Measurements from ENCODE around the gene PDE6B.
"Not testable (repeated sequence)": the region's sequence is repeated elsewhere in the genome, so short reads cannot be mapped to it uniquely, and the experiment has no call there.

Gene PDE6B

DNA sequence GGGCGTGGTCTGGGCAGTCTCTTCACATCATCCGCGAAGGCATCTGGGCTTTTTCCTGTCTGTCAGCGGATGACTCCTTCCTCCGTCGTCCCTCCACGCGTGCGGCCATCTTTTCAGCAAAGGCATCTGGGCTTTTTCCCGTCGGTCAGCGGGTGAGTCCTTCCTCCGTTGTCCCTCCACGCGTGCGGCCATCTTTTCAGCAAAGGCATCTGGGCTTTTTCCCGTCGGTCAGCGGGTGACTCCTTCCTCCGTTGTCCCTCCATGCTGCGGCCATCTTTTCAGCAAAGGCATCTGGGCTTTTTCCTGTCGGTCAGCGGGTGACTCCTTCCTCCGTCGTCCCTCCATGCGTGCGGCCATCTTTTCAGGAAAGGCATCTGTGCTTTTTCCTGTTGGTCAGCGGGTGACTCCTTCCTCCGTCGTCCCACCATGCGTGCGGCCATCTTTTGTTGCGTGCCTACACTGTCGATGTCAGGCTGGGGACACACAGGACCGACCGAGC is 37.0 kb upstream of the PDE6B start:
- no peak for DNase-seq (ENCODE audit: low read depth in 1 of 2, low spot score in 1 of 2)
- in situ Hi-C loops (cut with HindIII; ENCODE audit: low pct_unique_long_range_greater_than_20kb, low sequenced_read_pairs) = no loop called here
- TF ChIP-seq JUND (IDR thresholded peaks at IDR 0.05; ENCODE audit: low read depth) = no peak

DNA sequence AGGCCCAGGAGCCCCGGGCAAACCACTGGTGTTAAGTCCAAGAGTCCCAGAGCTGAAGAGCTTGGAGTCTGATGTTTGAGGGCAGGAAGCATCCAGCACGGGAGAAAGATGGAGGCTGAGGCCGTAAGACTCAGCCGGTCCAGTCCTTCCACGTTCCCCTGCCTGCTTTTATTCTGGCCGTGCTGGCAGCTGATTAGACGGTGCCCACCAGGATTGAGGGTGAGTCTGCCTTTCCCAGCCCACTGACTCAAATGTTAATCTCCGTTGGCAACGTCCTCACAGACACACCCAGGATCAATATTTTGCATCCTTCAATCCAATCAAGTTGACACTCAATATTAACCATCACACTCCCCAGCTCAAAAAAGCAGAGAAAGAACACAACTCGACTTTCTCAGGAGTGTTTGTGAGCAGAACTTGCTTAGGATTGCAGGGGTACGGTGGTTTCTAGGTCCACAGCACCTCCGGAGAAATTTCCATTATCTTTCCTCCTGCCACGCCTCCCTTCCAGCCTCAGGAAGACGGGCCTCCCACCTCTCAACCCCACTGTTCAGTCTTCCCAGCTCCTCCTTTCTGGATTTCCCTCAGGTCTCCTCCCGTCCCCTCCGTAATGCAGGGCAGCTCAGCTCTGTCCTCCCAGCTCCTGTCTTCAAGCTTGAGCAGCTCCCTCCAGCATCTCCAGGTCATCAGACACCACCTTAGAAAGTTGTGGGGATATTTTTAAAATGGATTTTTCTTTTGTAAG is 36.0 kb upstream of the PDE6B start:
- no peak for TF ChIP-seq JUND (IDR thresholded peaks at IDR 0.05; ENCODE audit: low read depth)
- in situ Hi-C loops (cut with HindIII; ENCODE audit: low pct_unique_long_range_greater_than_20kb, low sequenced_read_pairs) = no loop called here
- DNase-seq (ENCODE audit: low read depth in 1 of 2, low spot score in 1 of 2) = no peak

DNA sequence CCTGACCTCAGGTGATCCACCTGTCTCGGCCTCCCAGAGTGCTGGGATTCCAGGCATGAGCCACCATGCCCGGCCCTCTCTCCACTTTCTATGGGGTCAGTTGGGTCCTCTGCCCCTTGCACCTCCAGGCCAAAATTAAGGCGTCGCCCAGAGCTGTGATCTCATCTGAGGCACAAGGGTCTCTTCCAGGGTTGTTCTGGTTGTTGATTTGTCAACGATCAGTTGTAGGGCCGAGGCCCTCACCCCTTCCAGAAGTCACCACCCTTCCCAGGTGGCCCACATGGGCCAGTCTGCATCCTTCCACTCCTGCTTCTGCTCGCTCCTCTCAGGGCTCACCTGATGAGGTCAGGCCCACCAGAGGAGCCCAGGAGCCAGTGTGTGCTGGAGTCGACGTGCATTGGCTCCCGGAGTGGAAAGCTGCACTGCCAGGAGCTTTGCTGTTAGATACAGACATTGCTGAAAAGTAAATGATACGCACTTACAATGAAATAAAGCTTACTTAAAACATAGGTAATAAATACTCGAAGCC is 35.0 kb upstream of the PDE6B start:
- TF ChIP-seq JUND (IDR thresholded peaks at IDR 0.05; ENCODE audit: low read depth) = no peak
- in situ Hi-C loops (cut with HindIII; ENCODE audit: low pct_unique_long_range_greater_than_20kb, low sequenced_read_pairs) = no loop called here
- DNase-seq (ENCODE audit: low read depth in 1 of 2, low spot score in 1 of 2) = no peak

DNA sequence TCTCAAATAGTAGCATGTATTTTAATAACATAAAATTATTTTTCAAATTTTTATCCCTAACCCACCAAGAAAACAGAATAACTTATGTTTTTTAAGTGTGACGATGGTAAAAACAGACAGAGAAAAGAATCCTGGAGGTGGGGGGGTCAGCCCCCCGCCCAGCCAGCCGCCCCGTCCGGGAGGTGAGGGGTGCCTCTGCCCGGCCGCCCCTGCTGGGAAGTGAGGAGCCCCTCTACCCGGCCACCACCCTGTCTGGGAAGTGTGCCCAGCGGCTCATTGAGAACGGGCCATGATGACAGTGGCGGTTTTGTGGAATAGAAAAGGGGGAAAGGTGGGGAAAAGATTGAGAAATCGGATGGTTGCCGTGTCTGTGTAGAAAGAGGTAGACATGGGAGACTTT is 33.2 kb upstream of the PDE6B start:
- in situ Hi-C loops (cut with HindIII; ENCODE audit: low pct_unique_long_range_greater_than_20kb, low sequenced_read_pairs); DNase-seq (ENCODE audit: low read depth in 1 of 2, low spot score in 1 of 2): not testable (repeated sequence)

DNA sequence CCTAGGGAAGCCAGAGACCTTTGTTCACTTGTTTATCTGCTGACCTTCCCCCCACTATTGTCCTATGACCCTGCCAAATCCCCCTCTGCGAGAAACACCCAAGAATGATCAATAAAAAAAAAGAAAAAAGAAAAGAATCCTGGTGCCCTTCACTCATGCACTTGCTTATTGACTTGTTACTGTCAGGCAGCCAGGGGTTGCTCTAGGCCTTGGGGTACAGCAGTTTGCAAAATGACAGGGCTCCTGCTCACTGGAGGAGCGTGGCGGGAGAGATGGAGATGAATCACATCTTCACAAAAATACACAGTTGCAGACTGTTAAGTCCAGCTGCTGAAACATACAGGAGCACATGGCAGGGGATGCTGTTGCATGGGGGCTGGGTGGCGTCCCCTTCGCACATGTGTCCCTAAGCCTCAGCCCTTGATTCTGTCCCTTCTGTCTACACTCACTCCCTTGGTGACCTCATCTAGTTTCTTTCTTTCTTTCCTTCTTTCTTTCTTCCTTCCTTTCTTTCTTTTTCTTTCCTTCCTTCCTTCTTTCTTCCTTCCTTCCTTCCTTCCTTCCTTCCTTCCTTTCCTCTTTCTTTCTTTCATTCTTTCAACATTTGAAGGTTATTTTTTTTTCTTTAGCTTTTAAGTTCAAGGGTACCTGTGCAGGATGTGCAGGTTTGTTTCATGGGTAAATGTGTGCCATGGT is 32.4 kb upstream of the PDE6B start:
- in situ Hi-C loops (cut with HindIII; ENCODE audit: low pct_unique_long_range_greater_than_20kb, low sequenced_read_pairs) = no loop called here
- DNase-seq (ENCODE audit: low read depth in 1 of 2, low spot score in 1 of 2) = no peak
- no peak for TF ChIP-seq JUND (IDR thresholded peaks at IDR 0.05; ENCODE audit: low read depth)

DNA sequence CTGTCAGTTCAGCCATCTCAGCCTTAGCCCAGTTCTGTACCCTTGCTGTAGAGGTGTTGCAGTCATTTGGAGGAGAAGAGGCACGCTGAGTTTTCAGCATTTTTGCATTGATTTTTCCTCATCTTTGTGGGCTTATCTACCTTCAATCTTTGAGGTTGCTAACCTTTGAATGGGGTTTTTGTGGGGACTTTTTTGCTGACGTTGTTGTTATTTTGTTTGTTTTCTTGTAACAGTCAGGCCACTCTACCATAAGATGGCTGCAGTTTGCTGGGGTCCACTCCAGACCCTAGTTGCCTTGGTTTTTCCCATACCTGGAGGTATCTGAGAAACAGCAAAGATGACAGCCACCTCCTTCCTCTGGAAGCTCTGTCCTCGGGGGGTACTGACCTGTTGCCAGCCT is 26.4 kb upstream of the PDE6B start:
- no peak for TF ChIP-seq JUND (IDR thresholded peaks at IDR 0.05; ENCODE audit: low read depth)
- no peak for DNase-seq (ENCODE audit: low read depth in 1 of 2, low spot score in 1 of 2)
- in situ Hi-C loops (cut with HindIII; ENCODE audit: low pct_unique_long_range_greater_than_20kb, low sequenced_read_pairs) = no loop called here

DNA sequence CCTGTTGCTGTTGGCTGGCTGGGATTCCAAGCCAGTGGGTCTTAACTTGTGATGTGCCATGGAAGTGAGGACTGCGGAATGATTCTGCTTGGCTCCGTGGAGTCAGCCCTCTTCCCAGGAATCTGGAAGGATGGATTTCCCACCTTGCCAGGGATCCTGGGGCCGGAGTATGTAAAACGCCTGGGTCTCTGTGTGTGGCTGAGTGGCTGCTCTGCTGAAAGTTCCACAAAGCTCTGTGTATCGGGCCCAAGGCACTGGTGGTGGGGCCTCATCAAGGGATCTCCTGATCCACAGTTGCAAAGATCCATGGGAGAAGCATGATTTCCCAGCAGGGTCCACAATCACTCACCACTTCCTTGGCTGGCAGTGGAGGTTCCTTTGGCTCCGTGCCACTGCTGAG is 25.2 kb upstream of the PDE6B start:
- no peak for TF ChIP-seq JUND (IDR thresholded peaks at IDR 0.05; ENCODE audit: low read depth)
- in situ Hi-C loops (cut with HindIII; ENCODE audit: low pct_unique_long_range_greater_than_20kb, low sequenced_read_pairs) = no loop called here
- no peak for DNase-seq (ENCODE audit: low read depth in 1 of 2, low spot score in 1 of 2)

DNA sequence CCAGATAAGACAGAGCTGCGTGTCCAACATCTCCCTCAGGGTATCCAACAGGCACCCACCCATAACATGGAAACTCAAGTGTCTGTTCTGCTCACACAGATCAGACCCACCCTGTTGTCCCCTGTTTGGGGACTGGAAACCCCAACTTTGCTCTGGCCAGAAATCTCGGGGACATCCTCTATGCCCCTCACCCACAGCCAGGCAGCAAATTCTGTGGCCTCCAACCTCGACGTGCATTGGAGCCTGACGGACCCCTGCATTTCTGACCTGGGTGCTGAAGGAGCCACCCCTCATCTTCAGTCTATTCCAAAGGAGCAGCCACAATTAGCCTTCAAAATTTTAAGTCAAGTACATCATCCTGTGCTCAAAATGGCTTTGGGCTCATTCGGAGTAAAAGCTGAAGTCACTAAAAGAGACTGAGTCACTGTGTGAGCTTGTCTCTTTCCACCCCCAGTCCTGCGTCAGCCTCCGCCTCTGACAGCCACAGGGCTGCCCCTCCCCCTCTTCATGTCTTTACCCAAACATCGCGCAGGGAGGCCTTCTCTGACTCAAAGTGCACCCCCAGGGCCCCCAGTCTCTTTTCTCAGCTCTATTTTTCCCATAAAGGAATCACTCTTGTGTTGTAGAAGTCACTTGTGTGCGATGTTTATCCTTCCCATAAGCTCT is 24.4 kb upstream of the PDE6B start:
- in situ Hi-C loops (cut with HindIII; ENCODE audit: low pct_unique_long_range_greater_than_20kb, low sequenced_read_pairs) = no loop called here
- DNase-seq (ENCODE audit: low read depth in 1 of 2, low spot score in 1 of 2) = no peak
- no peak for TF ChIP-seq JUND (IDR thresholded peaks at IDR 0.05; ENCODE audit: low read depth)

DNA sequence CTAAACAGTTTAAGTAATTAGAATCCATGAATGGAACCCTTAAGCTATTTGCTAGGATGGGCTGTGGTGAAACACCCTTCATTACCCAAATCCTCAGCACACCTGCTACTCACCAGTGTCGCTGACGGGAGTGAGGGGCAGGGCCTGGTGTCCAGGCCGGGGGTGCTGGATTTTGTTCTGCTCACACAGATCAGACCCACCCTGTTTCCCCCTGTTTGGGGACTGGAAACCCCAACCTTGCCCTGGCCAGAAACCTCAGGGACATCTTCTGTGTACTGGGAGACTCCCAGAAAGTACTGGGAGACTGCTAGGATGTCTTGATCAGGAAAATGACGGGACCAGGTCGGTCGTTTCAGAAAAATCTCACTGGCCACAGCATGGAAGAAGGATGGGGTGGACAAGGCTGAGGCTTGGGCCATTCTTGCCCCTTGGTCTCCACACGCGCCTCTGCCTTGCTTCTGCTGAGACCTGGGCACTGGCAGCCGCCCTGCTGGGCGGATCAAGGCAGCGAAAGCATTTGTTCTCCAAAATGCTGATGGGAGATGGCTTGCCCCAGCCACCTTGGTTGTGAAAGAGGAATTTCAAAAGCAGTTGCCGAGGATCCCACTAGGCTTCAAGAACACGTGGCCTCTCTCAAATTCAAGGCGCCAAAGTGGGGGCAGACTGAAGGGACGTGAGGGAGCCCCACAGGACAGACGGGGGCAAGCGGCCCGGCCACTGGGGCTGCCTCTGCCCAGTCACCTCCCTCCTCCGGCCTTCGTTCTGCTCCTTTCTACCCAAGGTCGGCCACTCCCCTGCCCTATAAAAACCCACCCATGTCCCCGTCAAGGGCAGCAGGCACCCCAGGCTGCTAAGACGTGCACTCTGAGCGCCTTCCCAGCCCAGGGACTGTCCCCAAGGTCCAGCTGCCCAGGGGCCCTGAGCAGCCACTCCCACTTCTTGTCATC is 23.5 kb upstream of the PDE6B start:
- no peak for TF ChIP-seq JUND (IDR thresholded peaks at IDR 0.05; ENCODE audit: low read depth)
- DNase-seq (ENCODE audit: low read depth in 1 of 2, low spot score in 1 of 2) = no peak
- in situ Hi-C loops (cut with HindIII; ENCODE audit: low pct_unique_long_range_greater_than_20kb, low sequenced_read_pairs) = no loop called here

DNA sequence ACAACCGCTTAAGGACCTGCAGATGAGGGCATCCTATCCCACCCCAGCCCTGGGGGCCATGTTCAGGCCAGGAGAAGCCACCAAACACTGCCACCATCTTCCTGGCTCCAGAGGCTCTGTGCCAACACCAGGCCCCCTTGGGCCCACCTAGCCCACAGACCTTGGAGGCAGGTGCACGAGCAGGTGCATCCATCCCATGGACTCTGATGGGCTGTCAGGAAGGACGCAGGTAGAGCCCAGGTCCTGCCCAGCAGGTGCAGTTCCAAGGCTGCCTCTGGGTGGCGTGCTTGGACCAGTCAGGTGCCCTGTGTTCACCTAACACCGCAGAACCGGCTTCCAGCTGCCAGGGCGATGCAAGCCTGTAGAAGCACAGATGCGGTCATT is 22.8 kb upstream of the PDE6B start:
- no peak for TF ChIP-seq JUND (IDR thresholded peaks at IDR 0.05; ENCODE audit: low read depth)
- in situ Hi-C loops (cut with HindIII; ENCODE audit: low pct_unique_long_range_greater_than_20kb, low sequenced_read_pairs) = no loop called here
- DNase-seq (ENCODE audit: low read depth in 1 of 2, low spot score in 1 of 2) = peak; percentile 89 to 90

DNA sequence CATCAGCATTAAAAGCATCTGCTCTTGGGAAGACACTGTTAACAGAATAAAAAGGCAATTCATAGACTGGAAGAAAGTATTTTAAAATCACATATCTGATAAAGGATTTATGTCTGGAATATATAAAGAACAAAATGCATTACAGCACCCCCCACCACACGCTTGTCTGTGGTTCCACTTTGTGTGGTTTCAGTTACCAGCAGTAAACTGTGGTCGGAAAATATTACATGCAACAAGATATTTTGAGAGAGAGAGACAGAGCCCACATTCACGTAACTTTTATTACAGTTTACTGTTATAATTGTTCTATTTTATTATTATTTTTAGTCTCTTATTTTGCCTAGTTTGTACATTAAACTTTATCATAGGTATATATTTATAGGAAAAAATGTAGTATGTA is 21.2 kb upstream of the PDE6B start:
- in situ Hi-C loops (cut with HindIII; ENCODE audit: low pct_unique_long_range_greater_than_20kb, low sequenced_read_pairs) = no loop called here
- no peak for DNase-seq (ENCODE audit: low read depth in 1 of 2, low spot score in 1 of 2)
- TF ChIP-seq JUND (IDR thresholded peaks at IDR 0.05; ENCODE audit: low read depth) = no peak
